Measurements from ENCODE around the gene PSMD10.

DNA sequence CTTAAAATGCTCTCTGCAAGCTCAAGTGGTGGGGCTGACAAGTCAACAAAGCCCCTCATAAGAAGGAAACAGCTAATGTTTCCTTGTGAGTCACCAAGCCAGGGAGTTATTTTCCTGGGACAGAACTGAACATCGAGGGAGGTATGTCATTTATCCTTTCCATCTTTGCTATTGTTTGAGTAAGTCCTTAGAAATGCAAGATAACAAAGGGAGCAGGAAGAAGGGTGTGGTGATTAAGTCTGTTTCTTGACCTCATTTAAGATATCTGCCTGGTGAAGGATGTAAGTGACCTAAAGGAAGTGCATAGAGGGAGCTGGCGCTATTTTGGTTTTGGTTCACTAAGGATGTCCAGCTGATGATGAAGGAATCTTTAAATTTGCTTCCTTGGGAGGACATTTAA is 40.1 kb upstream of the PSMD10 start:
- TF ChIP-seq, protein P1, sequence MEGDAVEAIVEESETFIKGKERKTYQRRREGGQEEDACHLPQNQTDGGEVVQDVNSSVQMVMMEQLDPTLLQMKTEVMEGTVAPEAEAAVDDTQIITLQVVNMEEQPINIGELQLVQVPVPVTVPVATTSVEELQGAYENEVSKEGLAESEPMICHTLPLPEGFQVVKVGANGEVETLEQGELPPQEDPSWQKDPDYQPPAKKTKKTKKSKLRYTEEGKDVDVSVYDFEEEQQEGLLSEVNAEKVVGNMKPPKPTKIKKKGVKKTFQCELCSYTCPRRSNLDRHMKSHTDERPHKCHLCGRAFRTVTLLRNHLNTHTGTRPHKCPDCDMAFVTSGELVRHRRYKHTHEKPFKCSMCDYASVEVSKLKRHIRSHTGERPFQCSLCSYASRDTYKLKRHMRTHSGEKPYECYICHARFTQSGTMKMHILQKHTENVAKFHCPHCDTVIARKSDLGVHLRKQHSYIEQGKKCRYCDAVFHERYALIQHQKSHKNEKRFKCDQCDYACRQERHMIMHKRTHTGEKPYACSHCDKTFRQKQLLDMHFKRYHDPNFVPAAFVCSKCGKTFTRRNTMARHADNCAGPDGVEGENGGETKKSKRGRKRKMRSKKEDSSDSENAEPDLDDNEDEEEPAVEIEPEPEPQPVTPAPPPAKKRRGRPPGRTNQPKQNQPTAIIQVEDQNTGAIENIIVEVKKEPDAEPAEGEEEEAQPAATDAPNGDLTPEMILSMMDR (conservative IDR thresholded peaks at IDR 0.05; ENCODE audit: low read length): no peak
- TF ChIP-seq EZH2phosphoT487 (IDR thresholded peaks at IDR 0.05; ENCODE audit: borderline replicate concordance, low read depth, low read length): no peak
